Fibroblast of the aortic adventitia (primary cell): ENCODE results near the gene FBXL17. TPM values are rescaled to one million over a fixed set of nuclear protein-coding genes. Genes with fewer than 3 reads are reported as not detected.

Experiments
- DNase-seq: peaks from one replicate; pipeline ENCODE4 v3.0.0-alpha.2; 2010; ENCODE audit warnings: low read depth
- H3K4me3 ChIP-seq: 2 replicates; pipeline ENCODE4 v1.5.1; 2011; ENCODE audit warnings: low read depth, mild to moderate bottlenecking, control low read depth, low read length, moderate library complexity
- CTCF ChIP-seq: IDR thresholded peaks from 2 replicates; pipeline ENCODE4 v1.5.1; 2011; ENCODE audit warnings: mild to moderate bottlenecking, low read length, control low read depth, inconsistent platforms; ENCODE audit not compliant: insufficient read depth
- total RNA-seq: library from RNA; depleted of rRNA; stranded (reverse); fragments of >200 nt; gene quantifications from 2 replicates; pipeline ENCODE4 v1.2.3, GENCODE V29; 2012; ENCODE audit warnings: low replicate concordance

Gene FBXL17
- total RNA-seq, 1 donor, result 19.7 TPM

GRCh38 chr5:107840161-107840560 lies 541.7 kb downstream of the FBXL17 start:
- DNase-seq, result no peak
- H3K4me3 ChIP-seq, result no peak overlapping the region
- TF ChIP-seq CTCF, result no peak

- DNase-seq, result no peak
- no peak for TF ChIP-seq CTCF
- no peak overlapping the region for H3K4me3 ChIP-seq
Observed at GRCh38 chr5:107835096-107835495, 546.8 kb downstream of the FBXL17 start.

- no peak for DNase-seq
- no peak for TF ChIP-seq CTCF
- no peak overlapping the region for H3K4me3 ChIP-seq
Observed at GRCh38 chr5:107832746-107833145, 549.2 kb downstream of the FBXL17 start.

- TF ChIP-seq CTCF, result no peak
- no peak overlapping the region for H3K4me3 ChIP-seq
- DNase-seq, result peak; percentile 57
Observed at GRCh38 chr5:107831612-107832395, 550.1 kb downstream of the FBXL17 start.

- TF ChIP-seq CTCF, result no peak
- no peak overlapping the region for H3K4me3 ChIP-seq
- DNase-seq, result no peak
Observed at GRCh38 chr5:107830750-107831149, 551.1 kb downstream of the FBXL17 start.

- H3K4me3 ChIP-seq, result no peak overlapping the region
- no peak for DNase-seq
- no peak for TF ChIP-seq CTCF
Observed at GRCh38 chr5:107826311-107827000, 555.4 kb downstream of the FBXL17 start.
